GM18511 (cell line): ENCODE measurements around the gene MLPH.

Experiments used
- ATAC-seq: cut with Tn5 transposase; IDR thresholded peaks from one replicate; pipeline ENCODE4 v1.9.1; 2021; ENCODE audit warnings: mild to moderate bottlenecking, moderate library complexity; ENCODE audit not compliant: unreplicated experiment

MLPH gene

GRCh38 chr2:237540223-237540775 lies 53.2 kb downstream of the MLPH start:
- no peak for ATAC-seq

- peak; percentile 75 for ATAC-seq
Measured at GRCh38 chr2:237540823-237541222, 53.8 kb downstream of the MLPH start.

GRCh38 chr2:237541243-237541642 lies 54.2 kb downstream of the MLPH start:
- ATAC-seq: peak; percentile 56

GRCh38 chr2:237542001-237542704 lies 55.1 kb downstream of the MLPH start:
- no peak for ATAC-seq

- ATAC-seq: no peak
Measured at GRCh38 chr2:237546040-237546875, 59.2 kb downstream of the MLPH start.

GRCh38 chr2:237546876-237547395 lies 59.9 kb downstream of the MLPH start:
- ATAC-seq: no peak

GRCh38 chr2:237547841-237548416 lies 60.9 kb downstream of the MLPH start:
- ATAC-seq: no peak

- ATAC-seq: no peak
Measured at GRCh38 chr2:237549216-237549615, 62.2 kb downstream of the MLPH start.

GRCh38 chr2:237549643-237550415 lies 62.8 kb downstream of the MLPH start:
- ATAC-seq: no peak

GRCh38 chr2:237551071-237551574 lies 64.1 kb downstream of the MLPH start:
- ATAC-seq: no peak

GRCh38 chr2:237552908-237553307 lies 65.9 kb downstream of the MLPH start:
- no peak for ATAC-seq

GRCh38 chr2:237553948-237554347 lies 66.9 kb downstream of the MLPH start:
- ATAC-seq: no peak

- no peak for ATAC-seq
Measured at GRCh38 chr2:237555560-237555959, 68.5 kb downstream of the MLPH start.

- ATAC-seq: peak; percentile 95
Measured at GRCh38 chr2:237556773-237557632, 70.0 kb downstream of the MLPH start.

- peak; percentile 48 for ATAC-seq
Measured at GRCh38 chr2:237557633-237558015, 70.6 kb downstream of the MLPH start.

GRCh38 chr2:237558961-237559641 lies 72.0 kb downstream of the MLPH start:
- no peak for ATAC-seq

GRCh38 chr2:237561221-237561620 lies 74.2 kb downstream of the MLPH start:
- ATAC-seq: no peak

GRCh38 chr2:237563816-237564215 lies 76.8 kb downstream of the MLPH start:
- no peak for ATAC-seq
